OCI-LY7 (cell line): ENCODE data around the gene ROBO1. TPM values are rescaled to one million over a fixed set of nuclear protein-coding genes. Genes with fewer than 3 reads are reported as not detected.

ENCODE experiments used
- BruUV-seq: library from RNA; stranded (reverse); fragments of 400-500 nt; replicated peaks from 2 replicates; lab custom pipeline; 2021; lab: Mats Ljungman, UMichigan
- CTCF ChIA-PET: fragments of 300-600 bp; sonication (Branson Sonifier 250); formaldehyde crosslinking; loops from one replicate; lab custom pipeline; 2022; ENCODE audit warnings: antibody characterized with exemption; ENCODE audit not compliant: unreplicated experiment; lab: Charles Lee
- POLR2A ChIA-PET: fragments of 300-600 bp; sonication (Branson Sonifier 250); formaldehyde crosslinking; loops from one replicate; lab custom pipeline; 2022; ENCODE audit warnings: antibody characterized with exemption; lab: Charles Lee
- DNase-seq: peaks from one replicate; pipeline ENCODE4 v3.0.0-alpha.2; 2015; ENCODE audit warnings: low spot score
- H2AFZ ChIP-seq: fragments of 200-600 bp; sonication (generic), shearing (Covaris generic); 2 replicates; pipeline ENCODE4 v1.6.1; 2014; ENCODE audit warnings: mild to moderate bottlenecking, antibody characterized with exemption, low read length, moderate library complexity
- H3K27ac ChIP-seq: fragments of 200-600 bp; sonication (generic); 2 replicates; pipeline ENCODE4 v1.5.1; 2014; ENCODE audit warnings: mixed run types, low read depth, mild to moderate bottlenecking, moderate library complexity, low read length, inconsistent platforms; ENCODE audit not compliant: poor library complexity, severe bottlenecking
- H3K36me3 ChIP-seq: fragments of 200-600 bp; sonication (generic); 2 replicates; pipeline ENCODE4 v1.6.1; 2014; ENCODE audit warnings: mild to moderate bottlenecking, antibody characterized with exemption, low read length, moderate library complexity, mixed read lengths; ENCODE audit not compliant: insufficient read depth
- H3K4me1 ChIP-seq: fragments of 200-600 bp; sonication (generic); 2 replicates; pipeline ENCODE4 v1.5.1; 2014; ENCODE audit warnings: mild to moderate bottlenecking, low read length; ENCODE audit not compliant: insufficient read depth, poor library complexity, severe bottlenecking
- H3K4me2 ChIP-seq: fragments of 200-600 bp; sonication (generic); 2 replicates; pipeline ENCODE4 v1.6.1; 2014; ENCODE audit warnings: mild to moderate bottlenecking, low read length
- H3K4me3 ChIP-seq: fragments of 200-600 bp; sonication (generic); 2 replicates; pipeline ENCODE4 v1.5.1; 2014; ENCODE audit warnings: mild to moderate bottlenecking, low read depth, low read length; ENCODE audit not compliant: poor library complexity, severe bottlenecking
- H3K79me2 ChIP-seq: fragments of 200-600 bp; sonication (generic); 2 replicates; pipeline ENCODE4 v1.6.1; 2016; ENCODE audit warnings: low read depth, mild to moderate bottlenecking, low read length, moderate library complexity, mixed read lengths; ENCODE audit not compliant: insufficient read depth
- H3K9me2 ChIP-seq: fragments of 200-600 bp; sonication (generic); 2 replicates; pipeline ENCODE4 v1.6.1; 2016; ENCODE audit warnings: mild to moderate bottlenecking, low read length, mixed read lengths; ENCODE audit not compliant: insufficient read depth
- H3K9me3 ChIP-seq: fragments of 200-600 bp; sonication (generic); 2 replicates; pipeline ENCODE4 v1.6.1; 2014; ENCODE audit warnings: mild to moderate bottlenecking, mixed run types, low read length, mixed read lengths
- H4K20me1 ChIP-seq: fragments of 200-600 bp; sonication (generic); 2 replicates; pipeline ENCODE4 v1.6.1; 2014; ENCODE audit warnings: mild to moderate bottlenecking, antibody characterized with exemption, low read length, moderate library complexity, mixed read lengths; ENCODE audit not compliant: insufficient read depth
- EZH2phosphoT487 ChIP-seq: fragments of 200-600 bp; sonication (generic); IDR thresholded peaks from 2 replicates; pipeline ENCODE4 v1.6.1; 2018; ENCODE audit warnings: low read depth, borderline replicate concordance, mild to moderate bottlenecking, mixed run types, antibody characterized with exemption, low read length, moderate library complexity, mixed read lengths
- intact Hi-C: fragments of 100-400 bp; cut with micrococcal nuclease; formaldehyde crosslinking; loops from one replicate; pipeline ENCODE4 v1.10.0; 2022; ENCODE audit not compliant: unreplicated experiment
- total RNA-seq, 2 experiments: library from RNA; depleted of rRNA in 1 of 2; stranded (reverse); fragments of >200 nt in 1 of 2; shearing (Covaris generic) in 1 of 2; gene quantifications; 2 replicates each; pipeline ENCODE4 v1.2.3, GENCODE V29; 2014 to 2022
- TF ChIP-seq, protein P1 (sequence below): fragments of 200-600 bp; sonication (generic); conservative IDR thresholded peaks from 2 replicates; pipeline ENCODE4 v1.5.1; 2014; ENCODE audit warnings: mild to moderate bottlenecking, antibody characterized with exemption, low read length, moderate library complexity, mixed read lengths

ROBO1 gene
- total RNA-seq, 2 experiments from 2014 or later, result not detected

DNA sequence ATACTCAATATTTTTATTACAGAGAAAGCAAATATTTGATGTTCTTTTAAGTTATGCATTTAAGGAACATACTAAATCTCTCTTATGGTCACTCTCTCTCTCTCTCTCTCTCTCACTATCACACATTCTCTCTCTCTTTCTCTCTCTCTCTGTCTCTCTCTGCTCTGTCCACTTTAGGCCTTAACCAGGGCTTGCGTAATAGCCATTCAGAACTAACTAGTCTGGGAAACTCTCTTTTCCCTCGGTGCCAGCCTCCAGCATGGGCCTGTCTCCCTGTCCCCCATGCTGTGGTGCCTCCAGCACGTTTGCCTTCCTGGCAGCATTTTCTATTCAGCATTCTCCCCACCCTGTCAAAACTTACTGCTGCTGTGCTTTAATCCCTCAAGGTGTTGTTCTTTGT is 389.7 kb downstream of the ROBO1 start:
- TF ChIP-seq, protein P1, sequence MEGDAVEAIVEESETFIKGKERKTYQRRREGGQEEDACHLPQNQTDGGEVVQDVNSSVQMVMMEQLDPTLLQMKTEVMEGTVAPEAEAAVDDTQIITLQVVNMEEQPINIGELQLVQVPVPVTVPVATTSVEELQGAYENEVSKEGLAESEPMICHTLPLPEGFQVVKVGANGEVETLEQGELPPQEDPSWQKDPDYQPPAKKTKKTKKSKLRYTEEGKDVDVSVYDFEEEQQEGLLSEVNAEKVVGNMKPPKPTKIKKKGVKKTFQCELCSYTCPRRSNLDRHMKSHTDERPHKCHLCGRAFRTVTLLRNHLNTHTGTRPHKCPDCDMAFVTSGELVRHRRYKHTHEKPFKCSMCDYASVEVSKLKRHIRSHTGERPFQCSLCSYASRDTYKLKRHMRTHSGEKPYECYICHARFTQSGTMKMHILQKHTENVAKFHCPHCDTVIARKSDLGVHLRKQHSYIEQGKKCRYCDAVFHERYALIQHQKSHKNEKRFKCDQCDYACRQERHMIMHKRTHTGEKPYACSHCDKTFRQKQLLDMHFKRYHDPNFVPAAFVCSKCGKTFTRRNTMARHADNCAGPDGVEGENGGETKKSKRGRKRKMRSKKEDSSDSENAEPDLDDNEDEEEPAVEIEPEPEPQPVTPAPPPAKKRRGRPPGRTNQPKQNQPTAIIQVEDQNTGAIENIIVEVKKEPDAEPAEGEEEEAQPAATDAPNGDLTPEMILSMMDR, result no peak
- no peak for TF ChIP-seq EZH2phosphoT487
- no peaks in the 10 kb centered on the region for H3K79me2 ChIP-seq
- no peak overlapping the region for H3K4me3 ChIP-seq
- no peaks in the 10 kb centered on the region for H3K9me2 ChIP-seq
- no peak overlapping the region for H2AFZ ChIP-seq
- no peak overlapping the region for H3K4me2 ChIP-seq
- intact Hi-C loops, result no loop called here
- no TSS peak for BruUV-seq
- CTCF ChIA-PET, result no interaction called here
- H3K4me1 ChIP-seq, result no peaks in the 10 kb centered on the region
- POLR2A ChIA-PET, result no interaction called here
- H3K27ac ChIP-seq, result no peak overlapping the region
- no peaks in the 10 kb centered on the region for H4K20me1 ChIP-seq
- DNase-seq, result no peak
- no peaks in the 10 kb centered on the region for H3K9me3 ChIP-seq
- H3K36me3 ChIP-seq, result no peaks in the 10 kb centered on the region

DNA sequence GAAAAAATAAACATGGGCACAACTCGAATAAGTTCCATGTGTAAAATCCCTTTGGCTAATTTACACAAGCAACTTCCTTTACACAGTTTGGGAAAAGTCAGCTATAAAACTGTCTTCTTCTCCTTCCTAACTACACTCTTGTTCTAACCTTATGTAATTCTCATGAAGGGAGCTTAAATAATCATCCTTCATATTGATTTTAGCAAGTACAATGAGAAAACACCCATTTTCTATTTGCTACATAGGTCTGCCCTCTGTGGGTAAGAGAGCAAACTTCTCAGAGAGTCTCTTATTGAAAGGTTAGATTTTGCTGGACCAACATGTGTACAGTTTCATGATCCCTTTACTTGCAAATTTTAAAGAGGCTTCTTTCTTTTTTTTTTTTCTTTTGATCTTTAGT is 398.5 kb downstream of the ROBO1 start:
- Histone ChIP-seq H3K4me3 (no peak overlapping the region), H4K20me1 (no peaks in the 10 kb centered on the region), H3K79me2 (no peaks in the 10 kb centered on the region), H3K4me2 (no peak overlapping the region), H3K9me2 (no peaks in the 10 kb centered on the region), H3K9me3 (no peaks in the 10 kb centered on the region), H3K36me3 (no peaks in the 10 kb centered on the region), H2AFZ (no peak overlapping the region), H3K27ac (no peak overlapping the region), H3K4me1 (no peaks in the 10 kb centered on the region)
- BruUV-seq, result no TSS peak
- no peak for TF ChIP-seq EZH2phosphoT487
- TF ChIP-seq, protein P1, result no peak
- intact Hi-C loops, result no loop called here
- ChIA-PET POLR2A (interaction anchor here (0.5 kb wide), 1 partner anchor 18 kb away, joined by 3 read pairs; no protein-coding TSS in a partner anchor), CTCF (no interaction called here)
- no peak for DNase-seq

DNA sequence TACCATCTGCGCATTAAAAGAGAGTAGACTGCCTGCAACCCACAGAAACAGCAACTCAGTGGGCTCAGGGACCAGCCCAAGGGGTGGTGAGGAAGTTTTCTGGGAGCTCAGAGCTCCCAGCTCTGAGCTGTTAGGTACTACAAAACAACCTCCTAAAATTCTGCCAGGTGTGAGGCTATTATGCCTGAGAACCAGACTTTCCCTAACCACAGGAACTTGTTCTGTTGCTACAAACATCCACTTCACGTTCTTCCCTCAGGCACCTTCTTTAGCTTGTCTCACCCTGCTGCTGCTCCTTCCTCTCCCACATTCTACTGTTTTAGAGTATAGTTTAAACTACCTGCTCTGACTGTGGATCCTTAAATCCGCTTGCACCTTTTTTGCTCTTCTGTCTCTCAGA is 399.4 kb downstream of the ROBO1 start:
- ChIA-PET POLR2A (no interaction called here), CTCF (no interaction called here)
- H3K4me2 ChIP-seq, result no peak overlapping the region
- no peaks in the 10 kb centered on the region for H4K20me1 ChIP-seq
- H3K9me3 ChIP-seq, result no peaks in the 10 kb centered on the region
- no peaks in the 10 kb centered on the region for H3K4me1 ChIP-seq
- no peaks in the 10 kb centered on the region for H3K79me2 ChIP-seq
- no peak for DNase-seq
- no peak for TF ChIP-seq EZH2phosphoT487
- TF ChIP-seq, protein P1, result no peak
- H3K36me3 ChIP-seq, result no peaks in the 10 kb centered on the region
- no peak overlapping the region for H3K27ac ChIP-seq
- H3K4me3 ChIP-seq, result no peak overlapping the region
- H3K9me2 ChIP-seq, result no peaks in the 10 kb centered on the region
- no TSS peak for BruUV-seq
- intact Hi-C loops, result no loop called here
- no peak overlapping the region for H2AFZ ChIP-seq
